GM12864 (cell line): ENCODE results near the gene AWAT2.

ENCODE experiments used
- DNase-seq: peaks from one replicate; pipeline ENCODE4 v3.0.0-alpha.2; 2011; ENCODE audit warnings: low read depth
- H3K4me3 ChIP-seq: 2 replicates; pipeline ENCODE4 v1.5.1; 2011; ENCODE audit warnings: mild to moderate bottlenecking, low read depth, low read length, control low read depth
- CTCF ChIP-seq: IDR thresholded peaks from 2 replicates; pipeline ENCODE4 v1.5.1; 2011; ENCODE audit warnings: low read depth, mild to moderate bottlenecking, moderate library complexity, low read length, control low read depth, inconsistent platforms; ENCODE audit errors: missing control alignments

AWAT2 gene

GRCh38 chrX:70084592-70085240 is 35.0 kb upstream of the AWAT2 start:
- DNase-seq = no peak
- TF ChIP-seq CTCF = no peak

GRCh38 chrX:70082723-70083122 is 33.0 kb upstream of the AWAT2 start:
- DNase-seq = no peak
- no peak for TF ChIP-seq CTCF
- no peak overlapping the region for H3K4me3 ChIP-seq

More at GRCh38 chrX:70084592-70085240, 35.0 kb upstream of the AWAT2 start:
- no peak overlapping the region for H3K4me3 ChIP-seq

- DNase-seq = no peak
- H3K4me3 ChIP-seq = no peak overlapping the region
- TF ChIP-seq CTCF = no peak
Measured at GRCh38 chrX:70079870-70080269, 30.1 kb upstream of the AWAT2 start.

- no peak overlapping the region for H3K4me3 ChIP-seq
- TF ChIP-seq CTCF = no peak
- DNase-seq = no peak
Measured at GRCh38 chrX:70079297-70079696, 29.6 kb upstream of the AWAT2 start.

- DNase-seq = no peak
- no peak overlapping the region for H3K4me3 ChIP-seq
- no peak for TF ChIP-seq CTCF
Measured at GRCh38 chrX:70066646-70067045, 16.9 kb upstream of the AWAT2 start.

GRCh38 chrX:70062961-70063550 is 13.3 kb upstream of the AWAT2 start:
- DNase-seq = no peak
- no peak overlapping the region for H3K4me3 ChIP-seq
- TF ChIP-seq CTCF = no peak

- no peak for TF ChIP-seq CTCF
- no peak for DNase-seq
- no peak within 1 kb of the TSS for H3K4me3 ChIP-seq
Measured at GRCh38 chrX:70062076-70062475, 12.3 kb upstream of the AWAT2 start, which contains the start of gene OTUD6A. OTUD6A (plus strand) TSS chrX:70062457; CDS start chrX:70062525, 68 bp downstream.
